ENCODE measurements around the gene FAM222B.

Gene FAM222B

GRCh38 chr17:28735242-28735722 lies 107.3 kb downstream of the FAM222B start:
- no peak for TF ChIP-seq CTCF (IDR thresholded peaks at IDR 0.05; ENCODE audit: control insufficient read depth, extremely low read depth, insufficient read depth)
- DNase-seq (ENCODE audit: low read depth), result no peak
- no peak overlapping the region for H3K4me3 ChIP-seq (ENCODE audit: low read depth, low read length)

GRCh38 chr17:28734712-28735241 lies 107.8 kb downstream of the FAM222B start:
- no peak for TF ChIP-seq CTCF (IDR thresholded peaks at IDR 0.05; ENCODE audit: control insufficient read depth, extremely low read depth, insufficient read depth)
- no peak for DNase-seq (ENCODE audit: low read depth)
- no peak overlapping the region for H3K4me3 ChIP-seq (ENCODE audit: low read depth, low read length)

- DNase-seq (ENCODE audit: low read depth), result no peak
- no peak for TF ChIP-seq CTCF (IDR thresholded peaks at IDR 0.05; ENCODE audit: control insufficient read depth, extremely low read depth, insufficient read depth)
- no peak overlapping the region for H3K4me3 ChIP-seq (ENCODE audit: low read depth, low read length)
These were observed 109.2 kb downstream of the FAM222B start for GRCh38 chr17:28733346-28733745.

GRCh38 chr17:28729950-28730330 lies 112.7 kb downstream of the FAM222B start:
- no peak for TF ChIP-seq CTCF (IDR thresholded peaks at IDR 0.05; ENCODE audit: control insufficient read depth, extremely low read depth, insufficient read depth)
- no peak overlapping the region for H3K4me3 ChIP-seq (ENCODE audit: low read depth, low read length)
- no peak for DNase-seq (ENCODE audit: low read depth)

- peak within 1 kb of the TSS; percentile 54 for H3K4me3 ChIP-seq (ENCODE audit: low read depth, low read length)
- no peak for TF ChIP-seq CTCF (IDR thresholded peaks at IDR 0.05; ENCODE audit: control insufficient read depth, extremely low read depth, insufficient read depth)
- DNase-seq (ENCODE audit: low read depth), result peak; percentile 99
These were observed 114.0 kb downstream of the FAM222B start, which contains the start of gene NEK8 for GRCh38 chr17:28728364-28729200. NEK8 (plus strand) TSS chr17:28728788; CDS start chr17:28728814, 26 bp downstream.

- peak overlapping the region; percentile 81 for H3K4me3 ChIP-seq (ENCODE audit: low read depth, low read length)
- peak; percentile 100 for TF ChIP-seq CTCF (IDR thresholded peaks at IDR 0.05; ENCODE audit: control insufficient read depth, extremely low read depth, insufficient read depth)
- peak; percentile 79 for DNase-seq (ENCODE audit: low read depth)
These were observed 115.7 kb downstream of the FAM222B start for GRCh38 chr17:28726627-28727491.
